ENCODE data around the gene SOX5.
"Not testable (repeated sequence)": the region's sequence is repeated elsewhere in the genome, so short reads cannot be mapped to it uniquely, and the experiment has no call there.

Gene SOX5

DNA sequence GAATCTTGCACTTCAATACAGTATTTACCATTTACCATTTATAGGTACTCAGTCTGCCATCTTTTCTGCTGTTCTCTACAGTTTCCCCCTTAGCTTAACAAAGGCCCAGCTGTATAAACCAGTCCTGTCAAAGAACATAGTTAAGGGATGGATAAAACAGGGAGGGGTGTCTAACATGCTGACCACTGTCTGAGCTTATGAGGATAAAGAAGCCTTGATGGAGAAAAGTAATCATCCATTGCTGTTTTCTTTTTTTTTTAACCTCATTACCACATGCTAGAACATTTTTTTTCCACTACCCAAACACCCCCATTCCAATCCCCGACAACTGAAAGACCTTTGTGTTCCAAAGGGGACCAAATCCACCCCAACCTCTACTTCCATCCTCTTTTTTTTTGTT, 39.9 kb downstream of the SOX5 start:
- no peak for DNase-seq (ENCODE audit: low read depth in 2 of 3, low spot score in 2 of 3)

DNA sequence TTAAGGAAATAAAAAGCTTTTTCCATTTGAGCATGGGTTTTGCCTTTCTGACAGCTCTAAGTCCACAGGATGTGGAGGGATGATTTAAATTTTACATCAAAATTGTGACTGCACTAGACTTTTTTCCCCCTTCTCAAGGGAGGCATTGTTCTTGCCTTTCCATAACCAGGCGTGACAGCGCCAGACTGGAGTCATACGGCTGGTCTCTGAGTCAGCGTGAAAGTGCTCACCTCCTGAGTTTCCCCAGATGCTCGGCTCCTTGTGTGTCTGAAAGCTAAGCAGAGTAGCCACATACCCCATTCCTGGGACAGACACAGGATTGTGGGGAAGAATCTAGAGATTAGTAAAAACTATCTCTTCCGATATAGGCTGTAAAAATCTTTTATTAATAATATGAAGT, 43.1 kb downstream of the SOX5 start:
- no peak for DNase-seq (ENCODE audit: low read depth in 2 of 3, low spot score in 2 of 3)

DNA sequence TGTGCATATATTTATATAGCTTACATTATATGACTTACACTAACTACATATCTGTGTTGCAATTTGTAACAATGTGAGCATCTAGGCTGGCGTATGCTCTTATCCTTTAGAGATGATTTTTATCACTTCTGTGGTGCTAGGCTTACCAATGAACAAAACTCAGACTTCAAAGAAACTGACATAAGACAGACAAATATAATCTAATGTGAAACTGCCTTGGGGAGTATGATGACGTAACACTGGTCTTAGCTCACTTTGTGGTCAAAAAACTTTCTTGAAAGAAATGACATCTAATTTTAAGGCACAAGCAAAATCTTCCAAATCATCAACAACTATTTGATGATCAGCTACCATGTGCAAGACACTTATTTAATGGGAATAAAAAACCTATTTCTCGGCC, 50.0 kb downstream of the SOX5 start:
- DNase-seq (ENCODE audit: low read depth in 2 of 3, low spot score in 2 of 3), result no peak

DNA sequence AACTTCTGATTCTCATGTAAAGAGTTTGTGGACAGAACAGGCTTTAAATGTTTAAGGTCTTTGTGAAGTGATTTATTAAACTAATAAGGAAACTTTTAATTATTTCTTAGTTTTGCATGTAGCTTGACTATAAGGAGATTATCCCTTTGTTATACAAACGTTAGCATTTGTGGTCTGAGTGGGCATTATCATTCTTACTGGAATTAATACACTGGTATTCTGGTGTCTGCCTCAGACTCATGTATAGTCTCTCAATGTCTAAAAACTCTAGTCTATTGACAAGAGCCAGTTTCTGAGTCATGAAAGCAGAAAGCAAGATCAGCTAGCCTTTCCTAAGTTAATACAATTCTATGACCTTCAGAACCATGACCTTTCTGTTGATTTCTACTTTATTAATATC, 51.3 kb downstream of the SOX5 start:
- no peak for DNase-seq (ENCODE audit: low read depth in 2 of 3, low spot score in 2 of 3)

DNA sequence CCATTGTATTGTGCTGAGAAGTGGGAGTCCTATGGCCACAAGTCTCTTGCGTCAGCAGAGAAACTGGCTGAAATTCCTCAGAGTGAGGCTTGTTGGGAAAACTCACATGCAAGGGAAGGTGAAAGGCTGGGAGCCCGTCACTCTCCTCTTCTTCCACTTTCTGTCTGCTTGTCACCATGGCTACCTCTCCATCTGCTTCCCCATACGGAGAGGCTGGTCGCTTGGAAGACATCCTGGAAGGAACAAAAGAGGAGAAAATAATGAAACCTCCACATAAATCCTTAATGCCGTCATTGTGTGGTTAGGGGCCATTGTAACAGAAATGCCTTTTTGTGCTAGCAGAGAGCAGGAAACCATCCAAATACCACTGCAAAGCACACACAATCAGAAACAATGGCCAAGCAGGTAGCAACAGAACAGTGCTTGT, 53.7 kb downstream of the SOX5 start:
- no peak for DNase-seq (ENCODE audit: low read depth in 2 of 3, low spot score in 2 of 3)

DNA sequence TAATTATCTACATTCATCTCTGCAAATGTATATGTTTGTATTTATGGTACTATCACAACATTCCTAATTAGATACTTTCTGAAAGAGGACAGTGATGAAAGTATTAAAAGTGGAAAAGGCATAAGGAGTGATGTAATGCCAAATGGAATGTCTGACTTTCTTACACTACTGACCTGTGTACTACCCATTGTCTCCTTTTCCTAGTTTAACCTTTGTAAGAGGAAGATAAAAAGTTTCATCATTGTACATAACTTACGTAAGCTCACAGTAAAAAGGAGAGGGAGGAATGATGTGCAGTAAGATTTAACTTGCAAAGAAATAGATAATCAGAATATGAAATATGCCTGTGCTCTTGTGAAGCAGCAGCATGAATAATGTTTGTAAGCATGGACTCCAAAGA, 55.9 kb downstream of the SOX5 start:
- DNase-seq (ENCODE audit: low read depth in 2 of 3, low spot score in 2 of 3), result no peak

DNA sequence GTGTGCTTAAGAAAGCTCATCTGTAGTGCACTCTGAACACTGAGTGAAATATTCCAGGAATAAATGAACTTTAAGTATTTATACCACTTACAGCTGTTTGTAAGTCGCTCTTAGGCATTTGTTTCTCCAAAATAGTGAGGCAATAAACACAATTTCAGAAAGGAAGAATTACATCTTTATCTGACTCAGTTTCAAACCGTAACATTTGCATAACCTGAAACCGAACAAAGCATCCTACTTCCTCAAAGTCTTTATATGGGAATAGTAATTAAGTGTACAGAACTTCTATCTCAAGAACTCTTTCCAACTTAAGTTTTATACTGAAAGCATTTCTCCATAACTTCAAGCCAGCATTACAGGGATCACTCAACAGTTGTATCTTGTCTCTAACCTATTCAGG, 58.4 kb downstream of the SOX5 start:
- no peak for DNase-seq (ENCODE audit: low read depth in 2 of 3, low spot score in 2 of 3)

DNA sequence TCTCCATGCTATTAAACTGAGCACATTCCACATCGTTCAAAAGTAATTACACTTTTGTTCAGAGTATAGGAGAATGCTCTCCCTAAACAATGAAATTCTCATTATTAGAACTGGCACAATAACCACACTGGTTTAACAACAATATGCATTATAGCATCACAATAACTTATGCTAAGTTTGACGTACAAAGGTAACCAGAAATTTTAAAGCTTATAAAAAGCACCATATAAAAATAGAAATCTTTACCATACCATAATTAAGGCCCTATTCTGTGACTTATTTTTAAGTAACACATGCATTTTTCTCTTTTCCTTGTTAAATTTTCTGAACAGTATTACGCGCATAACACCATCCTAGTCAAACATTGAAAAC, 60.4 kb downstream of the SOX5 start:
- DNase-seq (ENCODE audit: low read depth in 2 of 3, low spot score in 2 of 3), result no peak

DNA sequence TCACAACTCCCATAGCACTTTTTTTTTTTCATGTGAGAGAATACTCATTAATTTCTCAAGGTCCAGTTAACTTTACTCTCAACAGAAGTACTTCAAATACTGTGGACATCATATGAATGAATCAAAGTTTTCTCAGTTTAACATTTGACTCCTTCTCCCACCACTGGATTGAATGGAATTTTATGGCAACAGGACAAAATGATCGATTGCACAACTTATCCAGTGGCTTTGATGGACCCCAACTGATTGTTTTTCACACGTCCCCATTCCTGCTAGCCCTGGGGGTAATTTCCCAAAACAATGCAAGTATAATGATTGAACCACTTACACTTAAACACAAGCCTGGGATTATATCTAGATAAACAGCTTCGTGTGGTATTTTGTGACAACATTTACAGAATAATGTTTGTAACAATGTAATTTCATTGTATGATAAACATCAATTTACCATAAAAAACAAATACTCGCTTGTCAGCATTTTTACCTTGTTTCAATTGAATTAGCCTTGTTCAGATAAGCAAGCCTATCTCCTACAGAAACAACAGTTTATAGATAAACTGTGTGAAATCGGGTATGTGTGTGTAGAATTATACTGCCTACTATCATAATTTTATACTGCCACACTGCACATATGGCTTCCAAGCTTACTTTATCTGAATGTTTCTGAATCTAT, 60.9 kb downstream of the SOX5 start:
- DNase-seq (ENCODE audit: low read depth in 2 of 3, low spot score in 2 of 3), result no peak

DNA sequence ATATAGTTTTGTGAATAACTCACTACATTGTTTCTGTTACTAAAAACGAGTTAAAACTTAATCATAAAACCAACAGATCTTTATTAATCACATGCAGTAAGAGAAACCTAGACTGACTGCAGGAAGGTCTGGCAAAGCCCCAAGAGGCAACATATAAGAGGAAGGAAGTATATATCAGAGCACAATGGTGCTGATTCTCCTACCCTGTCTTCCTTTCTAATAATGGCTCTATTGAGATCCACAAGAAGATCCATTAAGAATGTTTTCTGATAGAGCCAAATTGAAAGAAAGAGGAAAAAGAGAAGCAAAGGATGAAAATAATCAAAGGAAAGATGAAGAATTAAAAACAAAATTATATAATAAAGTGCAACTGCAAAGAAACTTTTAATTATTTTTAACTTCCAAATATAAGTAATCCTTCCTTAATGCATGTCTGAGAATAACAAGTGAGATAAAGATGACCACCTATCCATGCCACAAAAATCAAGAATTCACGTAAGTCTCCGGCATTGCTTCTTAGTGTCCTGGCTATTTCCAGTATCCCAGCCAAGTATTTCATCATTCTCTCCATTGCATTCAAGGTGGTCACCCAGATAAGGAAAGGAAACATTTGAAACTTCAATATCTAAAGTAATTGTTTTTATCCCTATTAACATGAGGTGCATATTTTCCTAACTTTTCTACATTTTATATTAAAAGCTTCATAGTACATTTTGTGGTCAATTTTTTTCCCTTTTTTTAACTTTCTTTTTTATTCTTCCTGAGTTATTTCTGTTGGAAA, 62.2 kb downstream of the SOX5 start:
- DNase-seq (ENCODE audit: low read depth in 2 of 3, low spot score in 2 of 3), result no peak

DNA sequence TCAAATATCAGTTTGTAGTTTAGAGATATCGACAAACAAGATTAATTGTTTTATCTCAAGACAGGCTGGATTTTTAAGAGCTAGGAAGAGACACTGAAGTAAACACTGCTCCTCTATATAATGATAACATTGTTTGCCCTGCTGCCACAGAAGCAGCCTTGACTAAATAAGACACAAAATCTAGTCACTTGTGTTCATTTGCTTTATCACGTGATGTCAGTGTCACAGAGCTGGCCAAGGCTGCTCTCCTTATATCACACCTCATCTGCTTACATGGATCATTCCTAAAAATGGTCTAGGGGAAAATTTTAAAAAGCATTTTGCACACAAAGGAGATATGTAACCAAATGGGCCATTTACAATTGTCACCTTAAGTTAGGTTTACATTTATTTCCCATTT, 64.1 kb downstream of the SOX5 start:
- DNase-seq (ENCODE audit: low read depth in 2 of 3, low spot score in 2 of 3), result no peak

DNA sequence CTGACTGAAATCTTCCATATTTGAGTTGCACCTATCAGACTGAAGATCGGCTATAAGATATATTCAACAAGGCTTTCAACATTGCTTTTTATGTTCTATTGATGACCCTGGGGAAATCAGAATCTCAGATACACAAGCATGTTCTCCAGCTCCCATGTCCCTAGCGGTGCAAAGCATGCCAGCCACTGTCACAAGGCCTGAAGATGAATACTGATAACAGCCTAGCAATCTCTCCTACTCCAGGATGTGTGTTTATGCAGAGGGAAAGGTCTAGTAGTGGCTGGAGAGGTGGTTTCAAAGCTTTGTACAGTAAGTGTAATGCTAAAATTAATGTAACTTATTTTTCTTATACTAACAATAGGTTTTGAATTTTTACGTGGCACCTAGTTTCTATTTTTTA, 64.6 kb downstream of the SOX5 start:
- no peak for DNase-seq (ENCODE audit: low read depth in 2 of 3, low spot score in 2 of 3)

DNA sequence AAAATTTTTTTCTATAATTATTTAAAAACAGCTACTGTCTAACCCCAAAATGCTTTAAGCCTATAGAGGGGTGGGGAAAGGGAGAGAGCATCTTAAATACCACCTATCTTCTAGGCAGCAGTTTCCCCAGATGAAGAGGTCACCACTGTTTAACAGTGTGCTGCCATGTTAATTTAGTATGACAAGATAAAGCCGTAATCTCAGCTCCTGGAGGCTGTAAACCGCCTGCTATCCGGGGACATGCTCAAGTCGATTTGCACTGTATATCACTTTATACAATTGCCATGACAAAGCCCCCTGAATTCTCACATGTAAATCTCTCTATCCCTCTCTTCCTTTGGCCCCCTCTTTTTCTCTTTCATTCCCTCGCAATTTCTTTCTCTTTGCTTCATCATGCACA, 68.5 kb downstream of the SOX5 start:
- DNase-seq (ENCODE audit: low read depth in 2 of 3, low spot score in 2 of 3), result no peak

DNA sequence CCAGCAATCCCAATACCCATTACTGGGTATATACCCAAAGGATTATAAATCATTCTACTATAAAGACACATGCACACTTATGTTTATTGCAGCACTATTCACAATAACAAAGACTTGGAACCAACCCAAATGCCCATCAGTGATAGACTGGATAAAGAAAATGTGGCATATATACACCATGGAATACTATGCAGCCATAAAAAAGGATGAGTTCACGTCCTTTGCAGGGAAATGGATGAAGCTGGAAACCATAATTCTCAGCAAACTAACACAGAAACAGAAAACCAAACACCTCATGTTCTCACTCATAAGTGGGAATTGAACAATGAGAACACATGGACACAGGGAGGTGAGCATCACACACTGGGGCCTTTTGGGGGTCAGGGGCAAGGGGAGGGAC, 72.9 kb downstream of the SOX5 start:
- not testable (repeated sequence) for DNase-seq (ENCODE audit: low read depth in 2 of 3, low spot score in 2 of 3)

DNA sequence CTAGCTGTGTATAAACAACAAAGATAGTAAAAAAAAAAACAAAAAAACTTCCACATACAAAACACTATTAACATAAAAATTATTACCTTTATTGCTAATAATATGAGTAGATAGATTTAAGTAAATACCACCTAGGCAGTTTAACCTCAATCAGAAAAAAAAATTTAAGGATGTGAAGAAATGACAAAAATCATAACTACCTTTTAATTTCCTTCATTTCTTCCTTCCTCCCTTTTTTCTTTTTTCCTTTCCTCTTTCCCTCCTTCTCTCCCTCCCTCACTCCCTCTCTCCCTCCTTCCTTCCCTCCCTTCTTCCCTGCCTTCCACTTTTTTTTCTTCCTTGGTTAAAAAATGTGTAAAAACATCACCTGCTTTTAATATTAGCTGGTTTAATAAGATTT, 81.7 kb downstream of the SOX5 start:
- DNase-seq (ENCODE audit: low read depth in 2 of 3, low spot score in 2 of 3), result no peak

DNA sequence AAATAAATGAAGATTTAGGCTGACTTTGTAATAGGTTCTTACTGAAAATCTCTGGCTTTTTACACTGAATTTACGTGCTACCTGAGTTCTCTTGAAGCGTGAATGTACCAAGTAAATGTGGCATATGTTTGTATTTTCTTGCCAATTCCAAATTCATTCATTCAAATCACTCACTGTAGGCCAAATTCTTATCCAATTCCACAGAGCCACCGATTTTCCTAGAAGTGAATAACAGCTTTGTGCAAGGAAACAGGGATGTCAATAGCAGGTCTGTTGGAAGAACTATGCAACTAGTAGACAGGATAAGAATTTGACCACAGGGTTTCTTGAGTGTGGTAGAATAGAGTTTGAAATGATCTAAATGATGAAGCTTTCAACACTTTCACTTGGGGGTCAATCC, 86.8 kb downstream of the SOX5 start:
- no peak for DNase-seq (ENCODE audit: low read depth in 2 of 3, low spot score in 2 of 3)

DNA sequence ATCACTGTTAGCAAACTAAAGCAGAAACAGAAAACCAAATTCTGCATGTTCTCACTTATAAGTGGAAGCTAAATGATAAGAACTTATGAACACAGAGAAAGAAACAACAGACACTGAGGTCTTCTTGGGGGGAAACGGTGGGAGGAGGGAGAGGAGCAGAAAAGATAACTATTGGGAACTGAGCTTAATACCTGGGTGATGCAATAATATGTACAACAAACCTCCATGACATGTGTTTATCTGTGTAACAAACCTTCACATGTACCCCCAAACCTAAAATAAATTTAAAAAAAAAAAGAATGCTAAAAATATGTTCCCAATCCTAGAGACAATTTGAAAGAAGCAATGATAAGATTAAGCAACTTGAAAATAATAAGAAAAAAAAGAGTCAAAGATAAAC, 89.5 kb downstream of the SOX5 start:
- DNase-seq (ENCODE audit: low read depth in 2 of 3, low spot score in 2 of 3), result no peak

DNA sequence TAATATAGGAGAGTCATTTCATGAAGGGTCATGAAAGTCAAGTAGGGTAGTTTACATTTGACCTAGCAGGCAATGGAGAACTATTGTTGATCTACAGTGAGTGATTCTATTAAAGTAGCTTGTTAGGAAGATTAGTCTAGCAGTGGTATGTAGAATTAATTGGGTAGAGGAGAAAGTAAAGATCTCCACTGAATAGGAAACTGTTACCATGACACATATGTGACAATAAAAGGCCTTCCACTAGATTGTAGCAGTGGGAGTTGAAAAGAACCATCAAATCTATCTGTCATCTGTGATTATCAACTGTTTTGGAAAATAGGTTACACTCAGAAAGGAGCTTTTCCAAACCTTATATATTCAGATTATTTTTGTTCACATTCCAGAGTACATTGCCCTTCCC, 92.3 kb downstream of the SOX5 start:
- DNase-seq (ENCODE audit: low read depth in 2 of 3, low spot score in 2 of 3), result no peak

DNA sequence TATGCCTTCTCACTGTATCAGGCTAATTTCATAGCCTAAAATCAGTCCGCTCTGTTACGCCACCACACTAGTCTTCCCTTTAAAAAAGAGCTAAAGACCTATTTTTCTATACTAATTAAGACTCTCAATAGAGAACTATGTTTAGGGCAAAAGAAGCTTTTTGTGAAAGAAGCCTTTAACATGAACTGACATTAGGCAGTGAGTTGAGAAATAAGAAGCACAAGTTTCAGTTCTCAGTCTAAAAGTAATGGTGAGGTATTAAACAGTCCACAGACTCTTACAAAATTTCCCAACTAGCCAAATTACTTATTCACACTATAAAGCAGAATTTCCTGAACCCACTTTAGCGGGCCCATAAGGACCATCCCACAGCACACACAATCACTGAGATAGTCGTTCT, 93.7 kb downstream of the SOX5 start:
- no peak for DNase-seq (ENCODE audit: low read depth in 2 of 3, low spot score in 2 of 3)

DNA sequence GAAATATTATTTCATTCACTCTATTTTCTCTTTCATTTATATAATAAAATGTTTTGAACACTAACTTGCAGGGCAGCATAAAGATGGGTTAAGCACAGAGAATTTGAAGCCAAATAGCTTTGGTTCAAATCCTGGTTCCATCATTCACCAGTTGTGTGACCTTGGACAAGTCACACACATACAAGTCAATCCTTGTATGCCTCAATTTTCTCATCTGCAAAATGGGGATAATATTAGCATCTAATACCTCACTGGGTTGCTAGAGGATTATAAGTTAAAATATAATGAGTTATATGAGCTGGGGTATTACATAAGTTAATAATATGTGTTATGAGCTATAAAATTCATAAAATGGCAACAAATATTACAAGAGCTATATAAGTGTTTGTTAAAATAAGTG, 94.9 kb downstream of the SOX5 start:
- no peak for DNase-seq (ENCODE audit: low read depth in 2 of 3, low spot score in 2 of 3)

DNA sequence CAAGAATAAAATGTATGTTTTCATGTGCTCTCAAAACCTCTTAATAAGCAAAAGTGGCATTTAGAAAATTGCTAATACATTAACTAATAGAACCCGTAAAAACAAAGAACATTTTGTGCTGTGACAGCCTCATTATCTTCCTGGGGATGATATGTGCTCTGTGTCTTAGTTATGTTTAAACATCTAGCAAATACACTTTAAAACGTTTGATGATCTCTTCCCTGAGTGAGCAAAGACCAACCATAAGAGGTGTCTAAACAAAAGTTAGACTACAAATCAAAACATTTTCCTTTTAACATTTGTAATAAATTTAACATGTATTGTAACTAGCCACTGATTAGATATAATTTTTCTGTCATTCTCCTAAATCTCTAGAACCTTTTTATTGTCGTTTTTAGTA, 95.8 kb downstream of the SOX5 start:
- DNase-seq (ENCODE audit: low read depth in 2 of 3, low spot score in 2 of 3), result no peak

DNA sequence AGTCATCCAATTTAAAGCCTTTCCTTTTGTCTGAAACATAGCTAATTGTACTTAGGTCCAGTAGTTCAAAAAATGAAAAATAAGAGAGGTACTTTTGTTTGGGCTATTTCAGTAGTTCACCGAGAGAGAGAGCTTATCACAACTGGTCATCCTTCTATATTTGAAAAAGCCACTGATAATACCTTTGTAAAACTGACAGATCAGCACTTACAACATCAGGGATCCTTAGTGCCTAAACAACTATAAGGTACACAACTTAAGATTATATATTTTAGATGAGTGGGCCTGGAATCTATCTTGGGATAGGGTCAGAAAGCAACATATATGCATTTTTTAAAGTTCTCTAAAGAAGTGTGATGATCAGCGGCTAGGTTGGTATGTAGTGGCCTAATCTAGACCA, 97.9 kb downstream of the SOX5 start:
- DNase-seq (ENCODE audit: low read depth in 2 of 3, low spot score in 2 of 3), result no peak

DNA sequence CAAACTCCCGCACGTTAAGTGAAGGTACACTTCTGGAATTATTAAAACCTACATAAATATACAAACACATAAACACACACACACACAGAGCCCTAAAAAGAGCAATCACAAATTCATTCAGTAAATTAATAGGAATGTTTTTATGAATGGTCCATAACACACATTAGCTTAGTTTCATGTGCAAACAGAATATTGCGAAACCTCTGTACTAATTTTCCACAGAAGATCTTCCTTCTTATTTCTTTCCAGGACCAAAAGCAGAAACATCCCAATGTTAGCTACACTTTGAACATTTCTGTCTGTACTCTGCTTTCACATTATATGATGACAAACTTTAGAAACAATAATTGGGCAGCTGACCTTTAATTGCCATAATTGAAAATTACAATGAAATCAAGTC, 101.6 kb downstream of the SOX5 start:
- DNase-seq (ENCODE audit: low read depth in 2 of 3, low spot score in 2 of 3), result no peak
